Astrocyte (in vitro differentiated cells and primary cell): Measurements from ENCODE around the gene CTSD.

Experiments used
- EZH2 ChIP-seq: IDR thresholded peaks from 2 replicates; pipeline ENCODE4 v1.6.1; 2012; ENCODE audit warnings: mild to moderate bottlenecking, low read length, inconsistent platforms; ENCODE audit not compliant: insufficient read depth
- TF ChIP-seq, protein P1 (sequence below): IDR thresholded peaks from 2 replicates; pipeline ENCODE4 v1.5.1; 2011; ENCODE audit warnings: low read depth, mild to moderate bottlenecking, inconsistent platforms, low read length, moderate library complexity; ENCODE audit not compliant: insufficient read depth

DNA sequence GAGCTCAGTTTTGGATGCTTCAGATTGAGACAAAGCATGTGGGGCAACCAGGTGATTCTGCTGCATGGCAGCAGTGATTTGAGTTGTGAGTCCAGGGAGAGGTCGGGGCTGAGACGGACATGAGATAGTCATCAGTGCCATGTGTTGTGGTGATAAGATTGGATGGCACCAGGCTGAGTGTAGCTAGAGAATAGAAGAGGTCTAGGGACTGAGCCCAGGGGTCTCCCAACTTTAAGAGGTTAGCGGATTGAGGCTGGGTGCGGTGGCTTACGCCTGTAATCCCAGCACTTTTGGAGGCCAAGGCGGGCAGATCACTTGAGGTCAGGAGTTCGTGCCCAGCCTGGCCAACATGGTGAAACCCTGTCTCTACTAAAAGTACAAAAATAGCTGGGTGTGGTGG is 6.3 kb upstream of the CTSD start:
- TF ChIP-seq, protein P1, sequence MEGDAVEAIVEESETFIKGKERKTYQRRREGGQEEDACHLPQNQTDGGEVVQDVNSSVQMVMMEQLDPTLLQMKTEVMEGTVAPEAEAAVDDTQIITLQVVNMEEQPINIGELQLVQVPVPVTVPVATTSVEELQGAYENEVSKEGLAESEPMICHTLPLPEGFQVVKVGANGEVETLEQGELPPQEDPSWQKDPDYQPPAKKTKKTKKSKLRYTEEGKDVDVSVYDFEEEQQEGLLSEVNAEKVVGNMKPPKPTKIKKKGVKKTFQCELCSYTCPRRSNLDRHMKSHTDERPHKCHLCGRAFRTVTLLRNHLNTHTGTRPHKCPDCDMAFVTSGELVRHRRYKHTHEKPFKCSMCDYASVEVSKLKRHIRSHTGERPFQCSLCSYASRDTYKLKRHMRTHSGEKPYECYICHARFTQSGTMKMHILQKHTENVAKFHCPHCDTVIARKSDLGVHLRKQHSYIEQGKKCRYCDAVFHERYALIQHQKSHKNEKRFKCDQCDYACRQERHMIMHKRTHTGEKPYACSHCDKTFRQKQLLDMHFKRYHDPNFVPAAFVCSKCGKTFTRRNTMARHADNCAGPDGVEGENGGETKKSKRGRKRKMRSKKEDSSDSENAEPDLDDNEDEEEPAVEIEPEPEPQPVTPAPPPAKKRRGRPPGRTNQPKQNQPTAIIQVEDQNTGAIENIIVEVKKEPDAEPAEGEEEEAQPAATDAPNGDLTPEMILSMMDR: no peak
- no peak for TF ChIP-seq EZH2
